Suprapubic skin (tissue), 3 donors: ENCODE data around the gene GHRH.

Experiments used
- CTCF ChIP-seq, 2 donors: fragments of 200-600 bp in 1 of 2; fragments of 450-650 bp in 1 of 2; sonication (generic) in 1 of 2; IDR thresholded peaks; one replicate each; pipeline ENCODE4 v1.5.1; 2016 to 2019; ENCODE audit warnings: antibody characterized with exemption in 2 of 2, mild to moderate bottlenecking in 1 of 2, moderate library complexity in 1 of 2
- POLR2A ChIP-seq, 2 donors: fragments of 450-650 bp; IDR thresholded peaks; one replicate each; pipeline ENCODE4 v1.6.1; 2017; ENCODE audit warnings: antibody characterized with exemption in 2 of 2, mild to moderate bottlenecking in 2 of 2, moderate library complexity in 2 of 2

GRCh38 chr20:37294262-37294981, 32.8 kb upstream of the GHRH start:
- TF ChIP-seq CTCF (IDR thresholded peaks at IDR 0.05) = no peak
- no peak for TF ChIP-seq POLR2A (IDR thresholded peaks at IDR 0.05)
